GM10266 (cell line): Measurements from ENCODE around the gene RDH12.
"Not testable (repeated sequence)": the region's sequence is repeated elsewhere in the genome, so short reads cannot be mapped to it uniquely, and the experiment has no call there.

Experiments
- DNase-seq: peaks from one replicate; pipeline ENCODE4 v3.0.0; 2012; ENCODE audit errors: extremely low spot score
- TF ChIP-seq, protein P1 (sequence below): IDR thresholded peaks from 2 replicates; pipeline ENCODE4 v1.5.1; 2012; ENCODE audit warnings: mild to moderate bottlenecking, low read depth; ENCODE audit not compliant: control insufficient read depth, insufficient read depth; ENCODE audit errors: missing control alignments

The RDH12 gene

GRCh38 chr14:67701492-67701891 lies at the start of gene RDH12:
Gene RDH12 (plus strand): TSS chr14:67701886. CDS start chr14:67722643, 20,757 bp downstream.
- not testable (repeated sequence) for DNase-seq

DNA sequence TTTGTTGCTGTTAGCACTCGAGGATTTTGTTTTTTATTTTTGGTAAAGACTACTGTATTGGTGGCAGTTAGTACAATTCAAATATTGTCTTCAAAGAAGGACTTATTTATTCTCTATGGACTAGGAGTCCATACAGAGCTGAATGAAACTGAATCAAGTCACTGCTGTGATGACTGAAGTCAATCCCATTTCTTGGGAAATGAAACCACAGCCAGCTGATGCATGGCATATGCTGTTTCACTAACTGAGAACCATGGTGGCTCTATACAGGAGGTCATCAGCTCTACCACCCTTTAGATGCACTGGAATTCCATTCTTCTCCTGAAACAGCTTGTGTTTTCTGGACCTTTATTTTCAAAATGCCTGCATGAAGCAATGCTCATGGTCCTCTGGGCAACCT lies 49.5 kb upstream of the RDH12 start:
- TF ChIP-seq, protein P1, sequence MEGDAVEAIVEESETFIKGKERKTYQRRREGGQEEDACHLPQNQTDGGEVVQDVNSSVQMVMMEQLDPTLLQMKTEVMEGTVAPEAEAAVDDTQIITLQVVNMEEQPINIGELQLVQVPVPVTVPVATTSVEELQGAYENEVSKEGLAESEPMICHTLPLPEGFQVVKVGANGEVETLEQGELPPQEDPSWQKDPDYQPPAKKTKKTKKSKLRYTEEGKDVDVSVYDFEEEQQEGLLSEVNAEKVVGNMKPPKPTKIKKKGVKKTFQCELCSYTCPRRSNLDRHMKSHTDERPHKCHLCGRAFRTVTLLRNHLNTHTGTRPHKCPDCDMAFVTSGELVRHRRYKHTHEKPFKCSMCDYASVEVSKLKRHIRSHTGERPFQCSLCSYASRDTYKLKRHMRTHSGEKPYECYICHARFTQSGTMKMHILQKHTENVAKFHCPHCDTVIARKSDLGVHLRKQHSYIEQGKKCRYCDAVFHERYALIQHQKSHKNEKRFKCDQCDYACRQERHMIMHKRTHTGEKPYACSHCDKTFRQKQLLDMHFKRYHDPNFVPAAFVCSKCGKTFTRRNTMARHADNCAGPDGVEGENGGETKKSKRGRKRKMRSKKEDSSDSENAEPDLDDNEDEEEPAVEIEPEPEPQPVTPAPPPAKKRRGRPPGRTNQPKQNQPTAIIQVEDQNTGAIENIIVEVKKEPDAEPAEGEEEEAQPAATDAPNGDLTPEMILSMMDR = no peak
- DNase-seq = no peak

DNA sequence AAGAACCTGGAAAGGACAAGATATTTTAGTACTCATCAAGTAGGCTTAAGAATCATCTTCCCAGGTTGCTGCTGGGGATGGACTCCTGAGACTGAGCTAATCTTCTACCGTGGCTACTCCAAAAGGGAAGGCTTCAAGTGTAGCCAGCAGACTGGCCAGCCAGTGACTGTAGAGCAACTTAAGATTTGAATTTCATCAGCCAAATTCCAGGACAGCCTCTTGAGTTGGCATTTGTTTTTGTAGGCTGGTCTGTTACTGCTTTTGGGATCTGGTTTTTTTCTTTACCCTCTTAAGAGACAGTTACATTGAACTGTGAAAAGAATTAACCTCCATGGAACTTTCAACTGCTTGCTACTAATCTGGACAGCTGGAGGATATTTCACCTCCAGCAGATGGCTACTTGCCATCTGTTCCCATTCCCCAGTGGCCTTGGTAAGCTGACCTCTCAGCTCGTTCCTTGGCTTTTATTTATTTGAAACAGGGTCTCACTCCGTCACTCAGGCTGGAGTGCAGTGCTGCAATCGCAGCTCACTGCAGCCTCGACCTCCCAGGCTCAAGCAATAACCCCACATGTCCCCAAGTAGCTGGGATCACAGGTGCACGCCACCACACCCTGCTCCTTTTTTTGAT lies 47.9 kb upstream of the RDH12 start:
- TF ChIP-seq, protein P1 = no peak
- DNase-seq = no peak

DNA sequence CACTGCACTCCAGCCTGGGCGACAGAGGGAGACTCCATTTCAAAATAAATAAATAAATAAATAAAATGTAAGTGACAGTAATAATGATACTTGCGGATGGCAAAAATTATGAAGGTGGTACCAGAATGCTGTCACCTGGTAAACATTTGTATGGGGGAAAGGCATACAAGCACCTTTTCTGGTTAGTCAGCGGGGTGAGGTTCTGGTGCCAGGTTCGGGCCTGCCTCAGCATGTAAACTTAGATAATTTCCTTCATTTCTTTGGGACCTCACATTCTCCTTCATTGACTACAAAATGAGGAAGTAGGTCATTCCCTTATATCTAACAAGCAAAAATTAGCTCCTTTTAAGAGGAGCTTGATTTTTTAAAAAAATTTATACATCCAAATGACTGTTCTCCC lies 38.1 kb upstream of the RDH12 start:
- DNase-seq = no peak
- TF ChIP-seq, protein P1 = no peak

- TF ChIP-seq, protein P1 = no peak
- DNase-seq = no peak
These were observed 35.8 kb upstream of the RDH12 start for GRCh38 chr14:67665868-67666267.

- TF ChIP-seq, protein P1 = peak; percentile 66
- peak; percentile 64 for DNase-seq
These were observed 34.8 kb upstream of the RDH12 start for GRCh38 chr14:67666750-67667449.

- peak; percentile 10 for DNase-seq
- TF ChIP-seq, protein P1 = no peak
These were observed 33.1 kb upstream of the RDH12 start for GRCh38 chr14:67668559-67668958.

DNA sequence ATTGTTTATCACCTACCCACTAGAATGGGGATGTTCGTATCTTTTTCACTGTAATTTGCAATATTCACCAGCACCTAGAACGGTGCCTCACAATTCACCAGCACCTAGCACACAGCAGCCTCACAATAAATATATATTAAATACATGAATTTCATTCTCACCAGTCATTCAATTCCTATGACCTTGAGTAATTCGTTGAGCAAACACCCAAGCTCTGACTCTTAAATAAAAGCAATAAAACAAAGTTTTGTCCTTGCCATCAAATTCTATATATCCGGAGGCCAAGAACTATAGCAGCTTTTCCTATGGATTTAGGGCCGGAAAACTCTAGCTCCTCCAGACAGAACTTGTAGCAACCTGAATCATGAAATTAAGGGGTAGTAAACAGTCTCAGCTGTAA lies 28.2 kb upstream of the RDH12 start:
- no peak for DNase-seq
- TF ChIP-seq, protein P1 = no peak
